ENCODE results near the gene ZMYND8. TPM values are rescaled to one million over a fixed set of nuclear protein-coding genes. Genes with fewer than 3 reads are reported as not detected.
"Not testable (repeated sequence)": the region's sequence is repeated elsewhere in the genome, so short reads cannot be mapped to it uniquely, and the experiment has no call there.

ZMYND8 gene
- total RNA-seq, 1 experiment from 2014 or later = 44.1 TPM

DNA sequence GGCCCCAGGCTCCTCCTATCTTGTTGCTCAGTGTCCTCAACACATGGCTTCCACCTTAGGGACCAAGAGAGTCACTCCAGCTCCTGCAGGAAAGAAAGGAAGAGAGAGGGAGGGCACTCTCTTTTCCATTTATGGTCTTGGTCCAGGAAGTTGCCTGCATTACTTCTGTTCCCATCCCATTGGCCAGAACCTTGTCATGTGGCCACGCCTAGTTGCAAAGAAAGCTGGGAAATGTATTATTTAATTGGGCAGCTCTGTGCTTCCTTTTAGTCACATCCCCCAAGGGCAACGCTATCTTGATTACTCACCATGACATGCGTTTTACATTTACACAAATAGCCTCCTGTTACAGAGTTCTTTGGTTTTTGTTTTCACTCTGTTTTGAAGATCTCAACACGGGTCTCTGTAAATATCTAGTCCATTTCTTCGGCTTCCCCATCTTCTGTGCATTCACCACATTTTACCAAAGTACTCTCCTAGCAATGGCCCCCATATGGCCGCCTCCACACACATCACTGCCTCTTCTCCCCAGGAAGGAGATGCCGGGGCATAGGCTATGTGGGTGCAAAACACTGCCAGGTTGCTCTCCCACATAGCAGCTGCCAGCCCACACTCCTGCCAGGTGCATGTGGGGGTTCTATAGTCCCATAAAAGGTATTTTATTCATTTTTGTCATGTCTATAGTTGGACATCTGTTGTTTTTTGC, 35.7 kb upstream of the ZMYND8 start:
- no peaks in the 10 kb centered on the region for H3K79me2 ChIP-seq (ENCODE audit: low read length)
- no peaks in the 10 kb centered on the region for H4K20me1 ChIP-seq (ENCODE audit: insufficient read depth, low read depth, low read length)
- no peaks in the 10 kb centered on the region for H3K36me3 ChIP-seq (ENCODE audit: insufficient read depth, low read length)
- no peaks in the 10 kb centered on the region for H3K27me3 ChIP-seq (ENCODE audit: low read length)
- peak overlapping the region; percentile 24; the same call in 1 of the 2 replicates for H3K4me3 ChIP-seq (ENCODE audit: low read length)
- H2AFZ ChIP-seq (ENCODE audit: low read length) = peak overlapping the region; percentile 85
- DNase-seq = peak; percentile 93
- no peak overlapping the region for H3K9ac ChIP-seq (ENCODE audit: low read length)
- peak overlapping the region; percentile 25 for H3K4me2 ChIP-seq (ENCODE audit: low read depth, low read length, poor library complexity, severe bottlenecking)
- no peaks in the 10 kb centered on the region for H3K9me3 ChIP-seq (ENCODE audit: low read length)
- peak overlapping the region; percentile 68 for H3K27ac ChIP-seq (ENCODE audit: low read length)
- peaks cover 24% of the 10 kb centered on the region for H3K4me1 ChIP-seq (ENCODE audit: low read length)
- no peaks in the 10 kb centered on the region for H3K9me2 ChIP-seq (replicated peaks; ENCODE audit: insufficient read depth, low read length)

DNA sequence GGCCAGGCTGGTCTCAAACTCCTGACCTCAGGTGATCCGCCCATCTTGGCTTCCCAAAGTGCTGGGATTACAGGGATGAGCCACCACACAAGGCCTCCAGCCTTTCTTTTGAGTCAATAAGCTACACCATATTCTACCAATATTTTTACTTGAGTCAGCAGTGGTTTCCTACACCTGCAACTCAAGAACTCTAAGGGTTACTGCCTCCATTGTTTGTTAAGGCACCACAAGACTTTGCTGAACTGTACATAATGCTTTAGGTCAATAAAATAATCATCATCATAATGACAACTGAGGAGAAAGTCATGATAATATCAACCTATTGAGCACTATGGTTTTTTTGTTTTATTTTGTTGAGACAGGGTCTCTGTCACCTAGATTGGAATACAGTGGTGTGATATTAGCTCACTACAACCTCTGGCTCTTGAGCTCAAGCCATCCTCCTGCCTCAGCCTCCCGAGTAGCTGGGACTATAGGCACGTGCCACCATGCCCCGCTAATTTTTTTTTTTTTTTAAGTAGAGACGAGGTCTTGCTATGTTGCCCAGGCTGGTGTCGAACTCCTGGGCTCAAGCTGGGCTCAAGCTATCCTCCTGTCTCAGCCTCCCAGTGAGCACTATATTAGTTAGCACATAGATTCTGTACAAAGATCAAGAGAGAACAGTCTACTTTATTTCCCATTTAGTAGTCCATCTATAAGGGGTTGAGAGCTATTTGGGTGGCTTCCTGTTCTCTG, 34.9 kb upstream of the ZMYND8 start:
- Histone ChIP-seq H3K4me2 (ENCODE audit: low read depth, low read length, poor library complexity, severe bottlenecking) (peak overlapping the region; percentile 25), H3K27ac (ENCODE audit: low read length) (peak overlapping the region; percentile 68), H3K27me3 (ENCODE audit: low read length) (no peaks in the 10 kb centered on the region), H3K9me2 (replicated peaks; ENCODE audit: insufficient read depth, low read length) (no peaks in the 10 kb centered on the region), H3K79me2 (ENCODE audit: low read length) (no peaks in the 10 kb centered on the region), H3K9me3 (ENCODE audit: low read length) (no peaks in the 10 kb centered on the region), H3K36me3 (ENCODE audit: insufficient read depth, low read length) (no peaks in the 10 kb centered on the region), H3K9ac (ENCODE audit: low read length) (no peak overlapping the region), H3K4me1 (ENCODE audit: low read length) (peaks cover 24% of the 10 kb centered on the region), H4K20me1 (ENCODE audit: insufficient read depth, low read depth, low read length) (no peaks in the 10 kb centered on the region), H3K4me3 (ENCODE audit: low read length) (peak overlapping the region; percentile 24; the same call in 1 of the 2 replicates), H2AFZ (ENCODE audit: low read length) (peak overlapping the region; percentile 85)
- no peak for DNase-seq

GRCh38 chr20:47389867-47390347, 33.4 kb upstream of the ZMYND8 start:
- Histone ChIP-seq H3K9me3 (ENCODE audit: low read length) (no peaks in the 10 kb centered on the region), H3K4me2 (ENCODE audit: low read depth, low read length, poor library complexity, severe bottlenecking) (peak overlapping the region; percentile 24), H3K4me1 (ENCODE audit: low read length) (peaks cover 24% of the 10 kb centered on the region), H3K36me3 (ENCODE audit: insufficient read depth, low read length) (no peaks in the 10 kb centered on the region), H3K79me2 (ENCODE audit: low read length) (no peaks in the 10 kb centered on the region), H3K27ac (ENCODE audit: low read length) (peak overlapping the region; percentile 73), H3K9me2 (replicated peaks; ENCODE audit: insufficient read depth, low read length) (no peaks in the 10 kb centered on the region), H3K27me3 (ENCODE audit: low read length) (no peaks in the 10 kb centered on the region), H4K20me1 (ENCODE audit: insufficient read depth, low read depth, low read length) (no peaks in the 10 kb centered on the region), H3K4me3 (ENCODE audit: low read length) (no peak overlapping the region), H2AFZ (ENCODE audit: low read length) (peak overlapping the region; percentile 78; the same call in 1 of the 2 replicates), H3K9ac (ENCODE audit: low read length) (no peak overlapping the region)
- DNase-seq = peak; percentile 96

DNA sequence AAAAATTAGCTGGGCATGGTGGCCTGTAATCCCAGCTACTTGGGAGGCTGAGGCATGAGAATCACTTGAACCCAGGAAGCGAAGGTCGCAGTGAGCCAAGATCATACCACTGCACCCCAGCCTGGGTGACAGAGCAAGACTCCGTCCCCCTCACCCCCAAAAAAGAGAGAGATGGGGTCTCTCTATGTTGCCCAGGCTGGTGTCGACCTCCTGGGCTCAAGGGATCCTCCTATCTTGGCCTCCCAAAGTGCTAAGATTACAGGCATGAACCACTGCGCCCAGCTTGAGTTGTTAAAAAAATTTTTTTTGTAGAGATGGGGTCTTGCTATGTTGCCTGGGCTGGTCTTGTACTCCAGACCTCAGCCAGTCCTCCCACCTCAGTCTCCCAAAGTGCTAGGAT, 29.5 kb upstream of the ZMYND8 start:
- H3K4me3 ChIP-seq (ENCODE audit: low read length); H3K4me2 ChIP-seq (ENCODE audit: low read depth, low read length, poor library complexity, severe bottlenecking); H2AFZ ChIP-seq (ENCODE audit: low read length); DNase-seq; H3K27me3 ChIP-seq (ENCODE audit: low read length); H3K36me3 ChIP-seq (ENCODE audit: insufficient read depth, low read length); H3K27ac ChIP-seq (ENCODE audit: low read length); H3K9me3 ChIP-seq (ENCODE audit: low read length); H4K20me1 ChIP-seq (ENCODE audit: insufficient read depth, low read depth, low read length); H3K9me2 ChIP-seq (replicated peaks; ENCODE audit: insufficient read depth, low read length); H3K9ac ChIP-seq (ENCODE audit: low read length); H3K79me2 ChIP-seq (ENCODE audit: low read length): not testable (repeated sequence)
- peaks cover 15% of the 10 kb centered on the region for H3K4me1 ChIP-seq (ENCODE audit: low read length)

- H3K4me1 ChIP-seq (ENCODE audit: low read length) = peaks cover 6% of the 10 kb centered on the region
- H4K20me1 ChIP-seq (ENCODE audit: insufficient read depth, low read depth, low read length) = no peaks in the 10 kb centered on the region
- H2AFZ ChIP-seq (ENCODE audit: low read length) = no peak overlapping the region
- no peaks in the 10 kb centered on the region for H3K9me3 ChIP-seq (ENCODE audit: low read length)
- no peaks in the 10 kb centered on the region for H3K79me2 ChIP-seq (ENCODE audit: low read length)
- no peak overlapping the region for H3K27ac ChIP-seq (ENCODE audit: low read length)
- no peaks in the 10 kb centered on the region for H3K36me3 ChIP-seq (ENCODE audit: insufficient read depth, low read length)
- H3K27me3 ChIP-seq (ENCODE audit: low read length) = no peaks in the 10 kb centered on the region
- H3K9ac ChIP-seq (ENCODE audit: low read length) = no peak overlapping the region
- H3K4me3 ChIP-seq (ENCODE audit: low read length) = no peak overlapping the region
- no peak overlapping the region for H3K4me2 ChIP-seq (ENCODE audit: low read depth, low read length, poor library complexity, severe bottlenecking)
- DNase-seq = peak; percentile 40
- H3K9me2 ChIP-seq (replicated peaks; ENCODE audit: insufficient read depth, low read length) = no peaks in the 10 kb centered on the region
Measured at GRCh38 chr20:47382746-47383415, 26.4 kb upstream of the ZMYND8 start.

- no peaks in the 10 kb centered on the region for H3K9me3 ChIP-seq (ENCODE audit: low read length)
- H3K4me3 ChIP-seq (ENCODE audit: low read length) = no peak overlapping the region
- H3K4me2 ChIP-seq (ENCODE audit: low read depth, low read length, poor library complexity, severe bottlenecking) = no peak overlapping the region
- H3K27me3 ChIP-seq (ENCODE audit: low read length) = no peaks in the 10 kb centered on the region
- H3K4me1 ChIP-seq (ENCODE audit: low read length) = peaks cover 12% of the 10 kb centered on the region
- no peaks in the 10 kb centered on the region for H3K36me3 ChIP-seq (ENCODE audit: insufficient read depth, low read length)
- H3K9me2 ChIP-seq (replicated peaks; ENCODE audit: insufficient read depth, low read length) = no peaks in the 10 kb centered on the region
- H3K27ac ChIP-seq (ENCODE audit: low read length) = no peak overlapping the region
- H4K20me1 ChIP-seq (ENCODE audit: insufficient read depth, low read depth, low read length) = no peaks in the 10 kb centered on the region
- peak; percentile 34 for DNase-seq
- H3K79me2 ChIP-seq (ENCODE audit: low read length) = no peaks in the 10 kb centered on the region
- H2AFZ ChIP-seq (ENCODE audit: low read length) = no peak overlapping the region
- H3K9ac ChIP-seq (ENCODE audit: low read length) = no peak overlapping the region
Measured at GRCh38 chr20:47380481-47380880, 24.0 kb upstream of the ZMYND8 start.

DNA sequence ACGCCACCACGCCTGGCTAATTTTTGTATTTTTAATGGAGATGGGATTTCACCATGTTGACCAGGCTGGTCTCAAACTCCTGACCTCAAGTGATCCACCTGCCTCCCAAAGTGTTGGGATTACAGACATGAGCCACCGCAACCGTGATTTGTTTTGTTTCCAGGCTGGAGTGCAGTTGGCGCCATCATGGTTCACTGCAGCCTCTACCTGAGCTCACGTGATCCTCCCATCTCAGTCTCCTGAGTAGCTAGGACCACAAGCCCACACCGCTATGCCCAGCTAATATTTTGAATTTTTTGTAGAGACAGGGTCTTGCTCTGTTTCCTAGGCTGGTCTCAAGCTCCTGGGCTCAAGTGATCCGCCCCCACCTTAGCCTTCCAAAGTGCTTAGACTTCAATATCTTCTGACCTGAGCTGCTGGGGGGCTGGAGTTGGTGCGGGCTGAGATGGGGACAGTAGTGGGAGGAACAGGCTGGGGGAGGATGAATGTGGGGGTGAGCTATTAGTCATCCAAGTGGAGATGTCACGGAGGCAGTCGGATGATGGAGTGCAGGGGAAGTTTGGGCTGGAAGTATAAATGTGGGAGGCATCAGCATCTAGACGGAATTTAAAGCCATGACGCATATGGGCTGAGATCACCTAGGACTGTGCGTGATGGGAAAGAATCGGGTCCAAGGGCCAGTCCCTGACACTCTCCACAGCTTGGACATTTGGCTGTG, 23.1 kb upstream of the ZMYND8 start:
- no peak overlapping the region for H3K9ac ChIP-seq (ENCODE audit: low read length)

More for the DNA sequence above, 23.1 kb upstream of the ZMYND8 start:
- Histone ChIP-seq H3K36me3 (ENCODE audit: insufficient read depth, low read length) (no peaks in the 10 kb centered on the region), H3K4me1 (ENCODE audit: low read length) (peaks cover 12% of the 10 kb centered on the region), H3K4me3 (ENCODE audit: low read length) (no peak overlapping the region), H3K4me2 (ENCODE audit: low read depth, low read length, poor library complexity, severe bottlenecking) (no peak overlapping the region), H3K9me3 (ENCODE audit: low read length) (no peaks in the 10 kb centered on the region), H3K27me3 (ENCODE audit: low read length) (no peaks in the 10 kb centered on the region), H3K27ac (ENCODE audit: low read length) (no peak overlapping the region), H4K20me1 (ENCODE audit: insufficient read depth, low read depth, low read length) (no peaks in the 10 kb centered on the region), H2AFZ (ENCODE audit: low read length) (no peak overlapping the region), H3K9me2 (replicated peaks; ENCODE audit: insufficient read depth, low read length) (no peaks in the 10 kb centered on the region), H3K79me2 (ENCODE audit: low read length) (no peaks in the 10 kb centered on the region)
- peak; percentile 14 for DNase-seq
